ENCODE data around the gene KDR. TPM values are rescaled to one million over a fixed set of nuclear protein-coding genes. Genes with fewer than 3 reads are reported as not detected.
A peak's percentile ranks its signal among the peaks of the same experiment; 100 is the strongest.

Gene KDR
- total RNA-seq, 1 donor from 2014 or later: 21.2 TPM

DNA sequence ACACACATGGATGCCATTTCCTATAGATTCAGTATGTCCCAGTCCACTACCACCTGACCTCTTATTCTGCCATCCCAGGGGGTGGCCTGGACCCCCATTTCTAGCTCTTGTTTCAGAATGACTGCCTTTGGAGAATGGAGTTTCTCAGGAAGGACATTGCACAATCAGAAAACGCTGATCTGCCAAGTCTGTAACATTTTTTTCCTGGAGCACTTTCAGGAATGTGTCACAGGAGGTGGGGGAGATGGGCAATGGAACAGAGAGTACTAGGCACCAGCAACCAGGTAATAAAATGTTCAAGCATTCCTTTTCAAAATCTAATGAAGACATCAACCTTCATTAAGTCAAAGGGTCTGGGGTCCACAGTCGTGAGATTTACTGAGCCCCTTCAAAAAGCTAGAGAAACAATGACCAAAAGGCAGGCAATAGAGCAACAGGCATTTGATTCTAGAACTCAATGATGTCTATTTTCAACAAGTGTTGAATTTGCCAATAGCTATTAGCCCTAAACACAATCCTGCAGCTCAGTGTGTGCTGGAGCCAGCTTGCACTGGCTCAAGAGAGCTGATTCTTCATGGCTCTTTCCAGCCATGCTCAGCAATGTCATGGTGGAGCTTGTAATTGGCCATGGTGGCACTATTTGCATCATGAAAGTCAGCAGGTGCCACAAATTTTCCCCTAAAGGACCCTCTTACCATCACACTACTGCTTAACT is 87.1 kb downstream of the KDR start:
- intact Hi-C loops (cut with DNase I): no loop called here
- DNase-seq (no peak), ATAC-seq (ENCODE audit: poor library complexity) (peak; percentile 95)

DNA sequence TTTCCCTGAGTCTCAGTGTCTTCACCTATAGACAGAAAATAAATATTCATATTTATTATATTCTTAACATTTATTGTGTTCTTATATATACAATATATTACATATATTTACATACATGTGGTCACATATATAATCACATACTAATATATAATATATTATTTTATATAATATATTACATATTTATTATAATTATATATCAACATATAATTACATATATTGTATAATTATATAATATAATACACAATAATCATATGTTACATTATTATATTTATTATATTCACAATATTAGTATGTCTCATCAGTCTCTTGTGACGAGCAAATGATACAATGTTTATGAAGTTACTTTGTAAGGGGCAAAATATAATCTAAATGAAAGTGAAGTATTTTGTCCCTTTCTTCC is 87.7 kb downstream of the KDR start:
- DNase-seq: no peak
- intact Hi-C loops (cut with DNase I): no loop called here
- ATAC-seq (ENCODE audit: poor library complexity): no peak

DNA sequence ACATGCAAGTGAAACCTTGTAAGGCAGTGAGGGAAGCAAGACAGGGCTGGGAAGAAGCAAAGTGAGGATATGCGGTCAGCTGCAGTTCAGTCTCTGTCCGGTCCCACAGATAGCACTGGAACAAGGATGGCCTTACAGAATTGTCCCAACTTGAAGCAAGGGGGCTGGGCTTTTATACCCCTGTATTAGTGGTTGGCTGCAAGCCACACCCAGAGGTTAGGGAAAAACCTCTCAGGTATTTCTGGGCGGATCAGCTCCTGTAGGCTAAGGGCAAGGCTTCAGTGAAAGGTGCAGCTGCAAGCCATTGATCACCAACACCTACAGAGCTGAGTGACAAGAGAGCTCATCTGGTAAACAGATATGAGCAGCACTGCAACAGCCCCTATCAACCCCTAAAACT is 89.0 kb downstream of the KDR start:
- no peak for DNase-seq
- intact Hi-C loops (cut with DNase I): no loop called here
- no peak for ATAC-seq (ENCODE audit: poor library complexity)

DNA sequence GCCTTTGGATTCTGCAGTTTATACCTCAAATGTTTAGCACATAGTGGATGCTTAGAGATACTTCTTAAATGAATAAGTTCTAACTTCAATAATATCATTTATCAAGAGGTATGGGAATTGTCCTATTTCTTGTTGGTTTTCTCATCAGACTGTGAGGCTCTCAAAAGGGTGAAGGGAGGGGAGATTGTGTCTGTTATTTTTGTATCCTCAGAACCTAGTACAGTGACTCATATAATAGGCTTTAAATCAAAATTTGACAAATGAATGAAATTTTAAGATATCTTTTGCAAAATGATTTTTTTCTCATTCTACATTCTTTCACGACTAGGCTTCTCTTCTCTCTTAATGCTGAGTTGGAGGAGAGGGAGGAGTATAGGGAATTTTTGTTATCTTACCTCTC is 89.5 kb downstream of the KDR start:
- no peak for DNase-seq
- intact Hi-C loops (cut with DNase I): no loop called here

DNA sequence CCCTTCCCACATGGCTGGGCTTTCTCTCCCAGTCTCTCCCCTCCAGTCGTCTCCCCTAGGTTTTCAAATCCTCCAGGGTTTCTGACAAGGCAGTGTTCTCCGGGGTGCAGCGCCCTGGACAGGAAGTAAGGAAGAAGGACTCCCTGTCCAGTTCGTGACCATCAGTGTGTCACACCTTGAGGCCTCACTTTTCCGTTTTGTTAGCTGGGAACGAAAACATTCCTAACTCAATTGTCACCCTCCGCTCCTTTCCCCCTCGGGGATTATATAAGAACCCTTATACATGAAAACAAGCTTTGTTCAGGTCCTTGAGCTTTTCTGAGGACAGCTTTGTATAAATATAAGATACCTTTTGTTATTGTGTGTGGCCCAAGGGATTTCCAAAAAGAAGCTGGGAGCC is 92.1 kb downstream of the KDR start:
- ATAC-seq (ENCODE audit: poor library complexity): no peak
- intact Hi-C loops (cut with DNase I): no loop called here

More for the DNA sequence above, 89.5 kb downstream of the KDR start:
- ATAC-seq (ENCODE audit: poor library complexity): no peak

DNA sequence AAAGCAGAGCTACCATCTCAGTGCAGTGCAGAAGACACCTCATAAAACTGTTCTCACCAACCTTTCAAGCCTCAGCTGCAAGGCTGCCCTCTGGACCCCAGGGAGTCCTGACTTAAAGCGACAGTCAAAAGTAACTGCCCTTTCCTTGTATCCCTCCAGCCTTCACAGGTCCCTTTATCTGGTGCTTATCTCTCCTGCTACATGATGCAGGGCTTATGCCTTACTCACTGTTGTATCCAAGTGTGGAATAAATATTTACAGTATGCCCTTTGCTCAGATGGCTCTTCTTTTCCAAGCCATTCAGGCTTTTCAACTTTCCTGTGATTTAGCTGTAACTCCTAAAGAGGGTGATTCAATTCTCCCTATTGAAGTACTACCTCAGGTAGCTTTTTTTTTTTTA is 92.6 kb downstream of the KDR start:
- ATAC-seq (ENCODE audit: poor library complexity): peak; percentile 68
- no peak for DNase-seq

More for the DNA sequence above, 92.1 kb downstream of the KDR start:
- no peak for DNase-seq

DNA sequence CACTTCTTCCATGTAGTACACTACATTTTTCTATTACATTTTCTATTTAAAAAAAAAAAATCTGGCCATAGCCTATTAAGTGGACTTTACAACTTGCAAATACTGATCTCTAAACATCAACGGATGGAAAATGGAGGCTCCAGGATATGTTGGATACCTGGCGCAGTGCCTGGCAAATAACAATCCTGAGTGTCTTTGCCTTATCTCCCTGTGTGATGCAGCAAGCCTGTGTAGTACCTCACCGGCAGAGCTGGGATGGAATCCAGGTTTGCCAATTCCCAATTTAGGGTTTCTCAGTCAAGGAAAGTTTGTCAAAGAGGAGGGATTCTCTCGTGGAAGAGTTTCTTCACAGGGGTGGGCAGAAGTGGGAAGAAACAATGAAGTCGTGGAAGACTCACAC is 93.2 kb downstream of the KDR start:
- intact Hi-C loops (cut with DNase I): no loop called here
- ATAC-seq (ENCODE audit: poor library complexity): peak; percentile 44
- no peak for DNase-seq

More for the DNA sequence above, 92.6 kb downstream of the KDR start:
- intact Hi-C loops (cut with DNase I): no loop called here

DNA sequence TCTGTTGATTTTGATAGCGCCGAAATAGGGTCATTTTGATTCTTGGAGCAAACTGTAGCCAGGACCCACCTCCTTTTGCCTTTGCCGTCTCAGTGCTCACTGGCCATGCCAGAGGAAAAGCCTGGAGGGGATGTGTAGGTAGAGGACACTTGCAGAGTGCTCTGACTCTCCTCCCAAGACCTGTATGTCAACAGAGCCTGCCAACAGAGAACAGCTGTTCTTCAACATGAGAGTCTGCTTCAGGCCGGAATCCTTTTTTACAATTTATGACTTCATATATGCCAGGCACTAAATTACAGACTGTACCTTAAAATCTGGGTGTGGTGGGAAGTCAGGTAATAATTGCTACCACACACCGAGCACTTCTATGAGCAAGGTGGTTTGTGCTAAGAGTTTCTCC is 94.2 kb downstream of the KDR start:
- DNase-seq: no peak
- intact Hi-C loops (cut with DNase I): no loop called here
- no peak for ATAC-seq (ENCODE audit: poor library complexity)

DNA sequence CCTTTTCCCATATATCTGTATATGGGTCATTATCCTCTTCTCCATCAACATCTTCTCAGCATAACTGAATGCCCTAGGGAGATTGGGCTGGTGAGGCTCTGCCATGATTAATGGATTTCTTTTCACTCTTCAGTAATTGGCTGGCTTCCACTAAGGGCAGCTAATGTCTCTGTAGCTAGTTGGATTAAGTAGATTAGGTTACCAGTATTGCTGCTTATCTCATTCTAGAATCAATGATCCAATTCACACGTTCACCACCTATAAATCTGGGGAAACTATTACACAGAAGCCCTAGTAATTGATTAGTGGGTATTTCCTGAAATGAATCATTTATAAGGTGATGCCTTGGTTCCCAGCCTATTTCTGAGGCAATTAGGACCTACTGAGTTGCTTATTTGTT is 94.8 kb downstream of the KDR start:
- DNase-seq (no peak), ATAC-seq (ENCODE audit: poor library complexity) (no peak)
- intact Hi-C loops (cut with DNase I): no loop called here

DNA sequence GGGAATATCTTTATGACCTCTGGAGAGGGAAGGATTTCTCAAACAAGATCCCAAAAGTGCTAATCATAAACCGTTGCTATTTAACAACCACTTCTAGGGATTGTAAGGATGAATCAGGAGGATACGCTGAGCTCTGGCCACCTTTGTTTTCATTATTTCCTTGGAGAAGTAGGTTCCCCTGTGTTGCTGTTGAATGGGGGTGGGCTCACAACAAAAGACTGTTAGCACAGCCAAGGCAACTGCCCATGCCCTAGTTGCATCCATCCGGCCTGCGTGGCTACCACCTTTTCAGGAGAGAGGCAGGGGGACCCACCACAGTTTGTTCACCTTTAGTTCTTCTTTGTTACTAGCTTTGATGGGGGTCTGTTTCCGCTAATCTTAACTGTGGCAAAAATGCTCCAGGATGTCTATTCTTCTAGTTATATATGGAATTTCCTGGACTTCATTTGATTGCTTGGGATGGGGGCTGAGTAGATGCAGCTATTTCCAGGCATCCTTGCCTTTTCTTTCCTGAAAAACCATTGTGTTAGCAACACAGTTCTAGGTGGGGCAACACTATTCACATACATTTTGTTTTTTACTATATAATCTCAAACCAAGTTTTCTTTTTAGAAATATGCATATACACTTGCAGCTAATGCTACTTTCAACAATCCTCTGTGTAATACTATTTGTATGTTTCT is 95.4 kb downstream of the KDR start:
- ATAC-seq (ENCODE audit: poor library complexity): no peak
- intact Hi-C loops (cut with DNase I): no loop called here
- no peak for DNase-seq

DNA sequence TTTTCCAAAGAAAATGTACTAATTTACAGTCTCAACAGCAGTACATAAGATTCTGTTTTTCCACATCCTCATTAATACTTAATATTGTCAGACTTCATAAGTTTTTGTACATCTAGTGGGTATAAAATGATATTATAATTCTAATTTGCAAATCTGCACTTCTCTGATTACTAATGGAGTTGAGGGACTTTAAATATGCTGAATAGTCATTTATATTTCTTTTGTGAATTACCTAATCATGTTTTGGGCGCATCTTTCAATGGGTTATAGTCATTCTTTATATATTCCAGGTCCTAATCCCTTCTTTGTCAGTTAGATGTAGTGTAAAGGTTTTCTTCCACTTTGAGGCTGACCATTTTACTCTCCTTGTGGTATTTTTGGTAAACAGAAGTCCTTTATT is 96.1 kb downstream of the KDR start:
- intact Hi-C loops (cut with DNase I): no loop called here
- DNase-seq (no peak), ATAC-seq (ENCODE audit: poor library complexity) (no peak)

Other genes starting within 250 kb of the KDR start
- gene SRD5A3, start 220.6 kb upstream of the KDR start, total RNA-seq: 8.3 TPM

Data from Right ventricle myocardium superior (tissue), 1 donor.